Eye (tissue), 1 donor: ENCODE results near the gene CBFA2T2.
"Not testable (repeated sequence)": the region's sequence is repeated elsewhere in the genome, so short reads cannot be mapped to it uniquely, and the experiment has no call there.

ENCODE experiments used
- DNase-seq: peaks from one replicate; pipeline ENCODE4 v3.0.0-alpha.2; 2015

Gene CBFA2T2

DNA sequence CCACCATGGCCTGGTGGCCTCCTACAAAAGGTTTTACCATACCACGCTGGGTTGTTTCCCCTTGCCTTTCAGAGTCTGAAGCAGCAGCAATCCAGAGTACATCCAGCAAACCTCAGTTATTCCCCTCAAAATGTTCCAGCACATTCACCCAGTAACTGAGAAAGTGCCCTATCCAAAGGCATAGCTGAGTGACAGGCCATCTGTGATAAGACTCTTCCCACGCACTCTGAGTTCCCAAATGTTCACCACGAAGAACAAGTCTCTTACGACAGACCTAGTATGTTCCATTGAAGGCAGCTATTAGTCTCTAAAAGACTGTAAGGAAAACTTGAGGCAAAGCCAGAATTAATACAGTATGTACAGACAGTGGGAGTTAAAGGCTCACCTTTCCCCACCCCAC, 140.6 kb downstream of the CBFA2T2 start:
- DNase-seq, result no peak

- not testable (repeated sequence) for DNase-seq
These were observed 142.0 kb downstream of the CBFA2T2 start for GRCh38 chr20:33631910-33632309.

- no peak for DNase-seq
These were observed 145.4 kb downstream of the CBFA2T2 start for GRCh38 chr20:33635341-33635740.

GRCh38 chr20:33636776-33637175, 146.9 kb downstream of the CBFA2T2 start:
- no peak for DNase-seq

- DNase-seq, result no peak
These were observed 150.4 kb downstream of the CBFA2T2 start for GRCh38 chr20:33640287-33640686.

DNA sequence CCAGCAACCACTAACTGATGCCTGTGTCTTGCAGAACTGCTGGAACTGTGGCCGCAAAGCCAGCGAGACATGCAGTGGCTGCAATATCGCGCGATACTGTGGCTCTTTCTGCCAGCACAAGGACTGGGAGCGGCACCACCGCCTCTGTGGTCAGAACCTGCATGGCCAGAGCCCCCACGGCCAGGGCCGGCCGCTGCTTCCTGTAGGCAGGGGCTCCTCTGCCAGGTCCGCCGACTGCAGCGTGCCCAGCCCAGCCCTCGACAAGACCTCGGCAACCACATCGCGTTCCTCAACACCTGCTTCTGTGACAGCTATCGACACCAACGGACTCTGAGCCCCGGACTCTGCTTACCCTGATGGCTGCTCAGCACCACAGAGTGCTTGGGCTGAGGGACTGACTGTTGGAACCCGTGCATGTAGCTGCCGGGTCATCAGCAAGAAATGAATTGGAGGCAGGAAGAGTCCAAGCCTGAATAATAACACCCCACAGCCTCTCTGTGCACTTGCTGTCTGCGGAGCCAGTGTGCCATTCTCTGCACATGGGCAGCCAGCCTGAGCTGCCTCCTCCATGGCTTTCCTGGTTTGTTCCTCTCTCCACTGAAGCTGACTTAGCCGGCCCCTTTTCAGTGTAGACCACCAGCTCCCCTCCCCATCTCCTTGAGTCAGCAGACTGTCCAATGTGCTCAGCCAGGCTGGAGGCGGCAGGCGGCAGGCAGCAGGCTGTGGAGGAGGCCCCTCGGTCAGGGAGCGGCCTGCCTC, 154.6 kb downstream of the CBFA2T2 start:
- no peak for DNase-seq

DNA sequence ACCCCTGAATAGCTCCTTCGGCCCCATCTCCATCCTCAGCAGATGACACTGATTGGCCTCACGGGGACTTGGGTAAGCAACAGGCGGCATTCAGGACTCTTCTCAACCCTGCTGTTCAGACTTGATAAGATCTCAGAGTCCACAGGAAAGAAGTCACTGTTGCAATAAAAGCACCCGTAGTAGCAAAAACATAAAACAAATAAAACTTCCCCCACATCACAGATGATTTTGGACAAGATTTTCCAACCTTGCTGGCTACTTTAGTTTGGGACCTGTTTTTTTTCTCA, 155.1 kb downstream of the CBFA2T2 start:
- DNase-seq, result no peak

GRCh38 chr20:33645396-33645795, 155.5 kb downstream of the CBFA2T2 start:
- no peak for DNase-seq

- DNase-seq, result no peak
These were observed 156.3 kb downstream of the CBFA2T2 start for GRCh38 chr20:33646191-33646590.

GRCh38 chr20:33646959-33647602, 157.2 kb downstream of the CBFA2T2 start:
- DNase-seq, result not testable (repeated sequence)

DNA sequence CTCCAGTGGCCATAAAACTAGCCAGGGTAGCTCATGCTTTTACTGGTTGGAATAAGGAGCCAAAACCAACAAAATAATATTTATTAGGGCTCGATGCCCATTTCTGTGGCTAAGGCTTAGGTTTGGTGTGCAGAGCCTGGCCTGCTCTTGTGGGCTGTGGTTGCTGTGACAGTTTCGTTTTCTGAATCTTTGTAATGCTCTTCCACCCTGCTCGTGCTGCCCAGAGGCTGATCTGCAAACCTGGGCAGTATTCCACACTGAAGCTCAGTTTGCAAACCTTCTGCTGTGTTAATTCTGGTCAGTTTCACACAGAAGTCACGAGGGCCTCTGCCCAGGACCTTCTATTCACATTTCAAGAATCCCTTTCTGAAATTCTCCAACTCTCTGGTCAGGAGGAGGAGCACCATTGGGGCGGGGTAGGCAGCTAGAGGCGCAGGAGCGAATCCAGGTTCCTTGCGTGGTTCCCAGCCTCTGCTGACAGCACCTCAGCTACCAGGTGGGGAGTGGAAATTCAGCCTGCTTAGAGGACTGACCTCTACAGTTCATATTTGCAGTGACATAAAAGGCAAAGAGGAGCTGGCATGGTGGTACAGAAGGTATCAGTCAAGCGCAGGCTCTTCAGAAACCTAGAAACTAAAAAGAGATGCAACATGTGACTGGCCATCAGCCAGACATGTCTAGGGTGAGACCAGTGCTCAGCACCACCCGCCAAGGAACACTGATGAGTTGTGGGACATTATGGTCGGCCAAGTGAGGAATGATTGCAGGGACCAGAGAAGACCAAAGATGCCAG, 157.9 kb downstream of the CBFA2T2 start:
- no peak for DNase-seq

DNA sequence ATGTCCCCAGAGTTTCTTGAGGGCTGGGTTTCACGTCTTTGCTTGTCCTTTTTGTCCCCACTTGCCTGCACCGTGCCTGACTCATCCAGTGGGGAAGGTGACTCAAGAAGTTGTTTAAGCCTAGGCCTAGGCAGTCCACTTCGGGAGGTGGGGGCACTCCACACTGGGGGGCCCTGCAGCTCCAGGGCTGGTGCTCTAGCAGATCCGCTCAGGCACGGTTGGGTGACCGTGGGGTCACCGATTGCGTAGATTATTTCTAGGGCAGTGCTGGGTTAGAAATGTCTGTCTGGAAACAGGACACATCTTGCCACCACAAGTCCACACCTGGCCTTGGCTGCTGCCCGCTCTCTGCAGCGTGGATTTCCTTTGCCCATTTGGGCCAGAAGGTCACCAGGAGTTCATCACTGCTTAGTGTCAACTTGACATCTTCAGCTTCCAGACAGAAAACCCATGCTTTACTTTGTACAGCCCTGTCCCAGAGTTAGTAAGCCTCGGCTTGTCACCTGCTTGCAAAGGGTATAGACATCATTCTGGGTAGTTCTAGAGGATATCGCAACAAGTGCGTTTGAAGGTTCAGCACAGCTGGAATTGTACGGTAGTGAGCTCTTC, 158.6 kb downstream of the CBFA2T2 start:
- peak; percentile 43 for DNase-seq

- peak; percentile 60 for DNase-seq
These were observed 159.3 kb downstream of the CBFA2T2 start for GRCh38 chr20:33649201-33649681.

GRCh38 chr20:33650111-33650752, 160.3 kb downstream of the CBFA2T2 start:
- no peak for DNase-seq

DNA sequence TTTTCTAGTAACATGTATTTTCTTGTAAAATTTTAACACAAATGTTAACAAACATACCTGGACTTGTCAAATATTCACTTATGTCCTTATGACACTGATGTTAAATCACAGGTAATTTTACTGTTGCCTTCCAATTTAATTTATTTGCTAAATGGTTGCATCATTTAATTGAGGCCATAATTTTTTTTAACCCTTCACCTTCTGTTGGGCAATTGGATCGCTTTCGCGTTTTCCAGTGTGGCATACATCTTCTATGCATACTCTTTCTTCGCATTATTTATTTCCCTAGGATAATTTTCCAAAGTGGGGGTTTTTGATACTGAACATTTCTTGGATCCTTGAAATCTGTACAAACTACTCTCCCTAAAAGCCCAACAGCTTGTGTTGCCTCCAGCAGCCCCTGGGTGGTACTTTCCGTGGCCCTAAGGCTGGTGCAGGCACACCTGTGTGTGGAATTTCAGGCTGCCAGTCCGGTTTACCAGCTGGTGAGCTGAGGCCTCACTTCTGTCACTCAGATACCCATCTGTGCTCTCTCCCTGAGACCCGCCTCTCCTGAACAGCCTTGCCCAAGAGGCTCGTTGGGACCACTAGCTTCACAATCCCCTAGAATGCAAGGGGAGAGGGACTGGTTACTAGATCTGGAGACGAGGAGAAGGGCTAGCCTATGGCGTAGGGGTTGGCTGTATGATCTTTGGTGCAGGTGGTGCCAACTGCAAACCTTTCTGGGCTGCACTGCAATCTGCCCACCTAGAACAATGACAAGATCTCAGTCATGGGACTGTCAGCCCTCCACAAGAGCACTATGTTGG, 161.1 kb downstream of the CBFA2T2 start:
- DNase-seq, result peak; percentile 53

DNA sequence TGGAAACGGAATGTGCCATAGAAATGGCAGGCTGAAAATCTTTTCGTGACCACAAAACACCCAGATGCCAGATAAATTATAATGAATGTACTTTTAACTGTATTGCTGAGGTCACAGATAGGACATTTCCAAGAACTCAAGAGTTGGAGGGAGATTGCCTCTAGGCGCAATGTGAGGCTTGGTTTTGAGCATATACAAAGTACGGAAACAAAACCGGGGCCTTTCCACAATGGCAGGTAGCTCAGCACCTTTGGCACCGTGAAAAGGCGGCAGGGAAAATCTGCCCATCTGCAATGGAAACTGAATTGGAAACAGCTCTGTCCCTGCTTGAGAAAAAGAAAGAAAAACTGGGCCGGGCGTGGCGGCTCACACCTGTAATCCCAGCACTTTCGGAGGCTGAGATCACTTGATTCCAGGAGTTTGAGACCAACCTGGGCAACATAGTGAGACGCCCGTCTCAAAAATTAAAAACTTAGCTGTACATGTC, 161.7 kb downstream of the CBFA2T2 start:
- no peak for DNase-seq

DNA sequence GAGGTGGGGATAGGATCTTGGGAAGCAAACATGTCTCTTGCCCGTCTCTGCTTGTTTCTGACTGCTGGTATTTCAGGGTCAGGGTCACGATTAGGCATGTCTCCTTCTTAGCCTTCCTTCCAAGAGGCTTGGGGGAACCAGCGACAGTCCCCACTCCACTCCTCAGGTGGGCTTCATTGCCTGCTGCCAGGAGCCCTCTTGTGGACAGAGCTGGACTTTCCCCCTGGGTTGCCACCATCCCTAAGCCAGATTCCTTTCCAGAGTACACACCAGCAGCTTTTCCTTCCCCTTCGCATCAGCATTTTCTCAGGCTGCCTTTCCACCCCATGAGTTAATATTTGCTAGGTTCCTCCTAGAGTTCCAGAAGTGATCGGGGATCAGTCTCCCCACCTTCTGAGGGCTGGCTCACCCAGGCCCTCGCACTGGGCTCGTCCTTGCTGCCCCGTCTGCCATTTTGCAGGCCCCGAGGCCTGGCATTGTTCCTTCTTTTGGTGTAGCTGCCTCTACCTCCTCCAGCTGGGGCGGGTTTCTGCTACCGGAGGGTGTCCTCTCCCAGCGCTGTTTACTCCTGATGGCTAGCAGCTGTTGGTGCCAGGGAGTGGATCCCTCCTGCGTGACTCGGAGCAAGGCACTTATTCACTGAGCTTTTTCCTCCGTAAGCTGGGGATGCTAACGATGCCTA, 163.5 kb downstream of the CBFA2T2 start:
- DNase-seq, result peak; percentile 90

DNA sequence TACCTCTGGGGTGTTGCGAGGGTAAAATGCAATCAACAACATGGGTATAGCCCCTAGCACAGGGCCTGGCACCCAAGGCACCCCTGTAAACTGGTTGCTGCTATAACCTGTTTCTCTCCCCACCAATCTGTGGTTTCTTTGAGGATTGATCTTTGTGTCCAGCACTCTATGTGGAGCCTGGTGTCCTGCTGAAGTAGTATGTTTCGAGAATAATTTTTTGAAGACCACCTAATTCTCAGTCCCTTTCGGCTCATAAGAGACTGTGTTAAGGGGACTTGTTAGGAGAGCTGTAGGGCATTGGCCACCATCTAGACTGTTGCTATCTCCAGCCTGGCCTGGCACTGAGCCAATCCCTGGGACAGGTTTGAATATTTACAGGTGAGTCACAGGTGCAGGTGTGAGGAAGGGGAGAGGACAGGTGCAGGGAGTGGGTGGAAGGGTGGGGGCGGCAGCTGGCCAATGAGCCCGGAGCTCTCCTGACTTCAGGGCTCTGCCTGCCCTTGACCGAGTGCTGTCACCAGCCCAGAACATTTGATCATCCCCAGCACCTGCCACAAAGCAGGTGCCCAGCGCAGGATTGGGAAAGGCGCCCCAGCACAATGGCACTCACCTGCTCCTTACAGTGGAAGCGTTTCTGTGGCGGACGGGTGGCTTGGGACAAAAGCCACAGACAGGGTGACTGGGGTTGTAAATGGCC, 164.2 kb downstream of the CBFA2T2 start:
- no peak for DNase-seq

DNA sequence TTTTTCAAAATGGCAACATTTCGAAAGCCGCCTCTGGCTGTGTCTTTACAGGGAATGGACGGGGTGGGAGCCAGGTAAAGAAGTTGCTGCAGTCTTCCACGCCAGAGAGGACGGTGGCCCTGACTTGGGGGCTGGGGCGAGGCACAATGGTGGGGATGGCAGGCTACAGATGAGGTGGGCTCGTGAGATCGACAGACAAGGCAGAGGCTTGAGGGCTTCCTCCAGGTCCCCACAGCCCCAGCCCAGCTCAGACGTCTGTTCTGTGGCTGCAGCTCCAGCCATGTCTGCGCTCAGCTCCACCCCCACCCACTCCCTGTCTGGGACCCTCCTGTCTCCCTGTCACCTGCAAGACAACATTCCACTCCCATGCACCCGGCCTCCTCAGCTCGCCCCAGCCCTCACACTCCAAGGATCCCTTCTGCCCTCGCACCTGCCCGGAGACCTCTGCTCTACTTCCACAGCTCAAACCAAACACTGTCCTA, 164.8 kb downstream of the CBFA2T2 start:
- no peak for DNase-seq

DNA sequence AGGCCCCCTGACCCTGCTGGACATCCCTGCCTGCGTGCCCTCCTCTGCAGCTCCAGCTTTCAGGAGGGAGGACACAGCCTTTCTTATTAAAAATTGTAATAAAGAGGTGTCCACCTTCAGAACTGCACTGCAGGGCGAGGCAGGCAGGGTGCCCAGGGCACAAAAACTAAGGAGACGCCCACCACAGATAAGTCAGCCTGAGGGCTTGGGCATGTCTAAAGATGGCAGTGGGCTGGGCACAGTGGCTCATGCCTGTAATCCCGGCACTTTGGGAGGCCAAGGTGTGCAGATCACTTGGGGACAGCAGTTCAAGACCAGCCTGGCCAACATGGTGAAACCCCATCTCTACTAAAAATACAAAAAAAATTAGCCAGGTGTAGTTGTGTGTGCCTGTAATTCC, 165.3 kb downstream of the CBFA2T2 start:
- no peak for DNase-seq
